ENCODE results near the gene SAMD14. TPM values are rescaled to one million over a fixed set of nuclear protein-coding genes. Genes with fewer than 3 reads are reported as not detected.

Gene SAMD14
- total RNA-seq, 2 experiments from 2014 or later = 1.1 to 1.3 TPM

Other genes with a start within 250 kb of the SAMD14 start
- under 1 TPM; 0.67 to 0.81 TPM for gene DLX4, start 161.0 kb downstream of the SAMD14 start, total RNA-seq
- gene DLX3, start 134.9 kb downstream of the SAMD14 start, total RNA-seq = not detected
- gene ITGA3, start 74.0 kb downstream of the SAMD14 start, total RNA-seq = 10 to 100 TPM; 17.9 to 19.3 TPM
- 10 to 100 TPM; 10.5 to 11.1 TPM for gene PDK2, start 34.8 kb downstream of the SAMD14 start, total RNA-seq
- 10 to 100 TPM; 67.7 TPM for gene PPP1R9B, start 20.5 kb upstream of the SAMD14 start, total RNA-seq
- under 1 TPM in 1 of 2 experiments, not detected in 1; 0.14 TPM for gene SGCA, start 35.8 kb upstream of the SAMD14 start, total RNA-seq
- gene COL1A1, start 71.5 kb upstream of the SAMD14 start, total RNA-seq = 1 to 10 TPM in 1 of 2 experiments, under 1 TPM in 1; 0.95 to 1.7 TPM
- gene TMEM92, start 144.3 kb upstream of the SAMD14 start, total RNA-seq = not detected
- gene XYLT2, start 216.0 kb upstream of the SAMD14 start, total RNA-seq = 10 to 100 TPM; 21.1 to 21.8 TPM
- 10 to 100 TPM; 55.1 to 58.2 TPM for gene MRPL27, start 243.0 kb upstream of the SAMD14 start, total RNA-seq
- gene EME1, start 243.1 kb upstream of the SAMD14 start, total RNA-seq = 10 to 100 TPM; 68.9 to 69.8 TPM